ENCODE results near the gene C11orf21.
A peak's percentile ranks its signal among the peaks of the same experiment; 100 is the strongest.

C11orf21 gene

GRCh38 chr11:2259897-2260451 lies 41.7 kb downstream of the C11orf21 start:
- H3K27ac ChIP-seq = no peak overlapping the region
- no peaks in the 10 kb centered on the region for H3K9me3 ChIP-seq
- H3K27me3 ChIP-seq = peaks cover 0 to 41% of the 10 kb centered on the region in 2 donors
- H3K36me3 ChIP-seq = no peaks in the 10 kb centered on the region
- no peak for TF ChIP-seq CTCF (IDR thresholded peaks at IDR 0.05)
- no peak overlapping the region for H3K4me3 ChIP-seq
- peaks cover 0 to 6% (median 0%) of the 10 kb centered on the region in 4 donors for H3K4me1 ChIP-seq
- DNase-seq = peak in 1 of 2 donors; percentile 54
- intact Hi-C loops (cut with DNase I; ENCODE audit: low total_unique reads) = no loop called here

GRCh38 chr11:2259466-2259830 lies 42.3 kb downstream of the C11orf21 start:
- H3K27me3 ChIP-seq = peaks cover 0 to 41% of the 10 kb centered on the region in 2 donors
- no peaks in the 10 kb centered on the region for H3K9me3 ChIP-seq
- DNase-seq = peak in 1 of 2 donors; percentile 44
- no peaks in the 10 kb centered on the region for H3K36me3 ChIP-seq
- no peak overlapping the region for H3K27ac ChIP-seq
- H3K4me3 ChIP-seq = no peak overlapping the region
- intact Hi-C loops (cut with DNase I; ENCODE audit: low total_unique reads) = no loop called here
- TF ChIP-seq CTCF (IDR thresholded peaks at IDR 0.05) = no peak
- peaks cover 0 to 6% (median 0%) of the 10 kb centered on the region in 4 donors for H3K4me1 ChIP-seq

GRCh38 chr11:2258501-2259465 lies 42.9 kb downstream of the C11orf21 start:
- DNase-seq = peak in 1 of 2 donors; percentile 54
- no peak overlapping the region for H3K4me3 ChIP-seq
- peaks cover 0 to 41% of the 10 kb centered on the region in 2 donors for H3K27me3 ChIP-seq
- H3K9me3 ChIP-seq = no peaks in the 10 kb centered on the region
- no peaks in the 10 kb centered on the region for H3K36me3 ChIP-seq
- H3K27ac ChIP-seq = no peak overlapping the region
- H3K4me1 ChIP-seq = peaks cover 0 to 6% (median 0%) of the 10 kb centered on the region in 4 donors
- intact Hi-C loops (cut with DNase I; ENCODE audit: low total_unique reads) = no loop called here
- TF ChIP-seq CTCF (IDR thresholded peaks at IDR 0.05) = no peak

GRCh38 chr11:2256951-2257700 lies 44.6 kb downstream of the C11orf21 start:
- intact Hi-C loops (cut with DNase I; ENCODE audit: low total_unique reads) = no loop called here
- Histone ChIP-seq H3K27me3 (peaks cover 0 to 26% of the 10 kb centered on the region in 2 donors), H3K9me3 (no peaks in the 10 kb centered on the region), H3K4me3 (no peak overlapping the region), H3K27ac (no peak overlapping the region), H3K4me1 (peaks cover 0 to 6% (median 0%) of the 10 kb centered on the region in 4 donors), H3K36me3 (no peaks in the 10 kb centered on the region)
- DNase-seq = peak in 1 of 2 donors; percentile 52
- TF ChIP-seq CTCF (IDR thresholded peaks at IDR 0.05) = no peak

GRCh38 chr11:2256293-2256913 lies 45.3 kb downstream of the C11orf21 start:
- DNase-seq = peak in 1 of 2 donors; percentile 44
- H3K36me3 ChIP-seq = no peaks in the 10 kb centered on the region
- intact Hi-C loops (cut with DNase I; ENCODE audit: low total_unique reads) = no loop called here
- peaks cover 0 to 20% of the 10 kb centered on the region in 2 donors for H3K27me3 ChIP-seq
- no peaks in the 10 kb centered on the region for H3K9me3 ChIP-seq
- H3K4me1 ChIP-seq = peaks cover 0 to 6% (median 0%) of the 10 kb centered on the region in 4 donors
- H3K4me3 ChIP-seq = no peak overlapping the region
- TF ChIP-seq CTCF (IDR thresholded peaks at IDR 0.05) = no peak
- H3K27ac ChIP-seq = no peak overlapping the region
